Glomerular endothelial cell (primary cell): ENCODE measurements around the gene CD320. TPM values are rescaled to one million over a fixed set of nuclear protein-coding genes. Genes with fewer than 3 reads are reported as not detected.
"Not testable (repeated sequence)": the region's sequence is repeated elsewhere in the genome, so short reads cannot be mapped to it uniquely, and the experiment has no call there.

Experiments
- DNase-seq: peaks from one replicate; pipeline ENCODE4 v3.0.0-alpha.2; 2011; ENCODE audit warnings: low read depth, low spot score; ENCODE audit errors: extremely low read depth
- total RNA-seq: library from RNA; depleted of rRNA; stranded (reverse); fragments of >200 nt; gene quantifications from 2 replicates; pipeline ENCODE4 v1.2.3, GENCODE V29; 2015

Gene CD320
- total RNA-seq, 1 donor from 2014 or later = 120 TPM

GRCh38 chr19:8310342-8311055 is 2.3 kb upstream of the CD320 start:
- no peak for DNase-seq

- DNase-seq = no peak
Observed at GRCh38 chr19:8308891-8309291, 733 bp upstream of the CD320 start.

GRCh38 chr19:8307400-8307964 is 676 bp downstream of the CD320 start:
- DNase-seq = no peak

- DNase-seq = no peak
Observed at GRCh38 chr19:8306235-8307054, 1.7 kb downstream of the CD320 start.

GRCh38 chr19:8305798-8306197 is 2.4 kb downstream of the CD320 start:
- no peak for DNase-seq

- no peak for DNase-seq
Observed at GRCh38 chr19:8304841-8305621, 3.1 kb downstream of the CD320 start.

GRCh38 chr19:8302734-8303133 is 5.4 kb downstream of the CD320 start:
- DNase-seq = no peak

- no peak for DNase-seq
Observed at GRCh38 chr19:8302357-8302691, 5.8 kb downstream of the CD320 start.

GRCh38 chr19:8291337-8291736 is 16.8 kb downstream of the CD320 start:
- not testable (repeated sequence) for DNase-seq

- DNase-seq = not testable (repeated sequence)
Observed at GRCh38 chr19:8276508-8276907, 31.6 kb downstream of the CD320 start.

GRCh38 chr19:8269724-8270123 is 38.4 kb downstream of the CD320 start:
- no peak for DNase-seq

- DNase-seq = no peak
Observed at GRCh38 chr19:8265872-8266271, 42.3 kb downstream of the CD320 start.

GRCh38 chr19:8264248-8264647 is 43.9 kb downstream of the CD320 start:
- DNase-seq = not testable (repeated sequence)

GRCh38 chr19:8262431-8262830 is 45.7 kb downstream of the CD320 start:
- no peak for DNase-seq

- DNase-seq = no peak
Observed at GRCh38 chr19:8261881-8262280, 46.3 kb downstream of the CD320 start.

GRCh38 chr19:8261347-8261746 is 46.8 kb downstream of the CD320 start:
- no peak for DNase-seq

- no peak for DNase-seq
Observed at GRCh38 chr19:8259922-8260247, 48.3 kb downstream of the CD320 start.

GRCh38 chr19:8259142-8259921 is 48.8 kb downstream of the CD320 start:
- no peak for DNase-seq

- DNase-seq = no peak
Observed at GRCh38 chr19:8257052-8257443, 51.1 kb downstream of the CD320 start.

GRCh38 chr19:8256276-8257051 is 51.7 kb downstream of the CD320 start:
- no peak for DNase-seq
